SU-DHL-6 (cell line): ENCODE data around the gene KATNAL1.

Experiments used
- EZH2phosphoT487 ChIP-seq: fragments of 200-600 bp; sonication (generic), shearing (Covaris generic); conservative IDR thresholded peaks from 2 replicates; pipeline ENCODE4 v1.6.1; 2018; ENCODE audit warnings: mild to moderate bottlenecking, antibody characterized with exemption, low read length, moderate library complexity, mixed read lengths
- TF ChIP-seq, protein P1 (sequence below): fragments of 200-600 bp; sonication (generic); IDR thresholded peaks from one replicate; pipeline ENCODE4 v1.5.1; 2017; ENCODE audit warnings: antibody characterized with exemption, mild to moderate bottlenecking, low read length, moderate library complexity; ENCODE audit not compliant: insufficient read depth, poor library complexity, severe bottlenecking

GRCh38 chr13:30339738-30340330 lies 32.5 kb upstream of the KATNAL1 start:
- TF ChIP-seq, protein P1, sequence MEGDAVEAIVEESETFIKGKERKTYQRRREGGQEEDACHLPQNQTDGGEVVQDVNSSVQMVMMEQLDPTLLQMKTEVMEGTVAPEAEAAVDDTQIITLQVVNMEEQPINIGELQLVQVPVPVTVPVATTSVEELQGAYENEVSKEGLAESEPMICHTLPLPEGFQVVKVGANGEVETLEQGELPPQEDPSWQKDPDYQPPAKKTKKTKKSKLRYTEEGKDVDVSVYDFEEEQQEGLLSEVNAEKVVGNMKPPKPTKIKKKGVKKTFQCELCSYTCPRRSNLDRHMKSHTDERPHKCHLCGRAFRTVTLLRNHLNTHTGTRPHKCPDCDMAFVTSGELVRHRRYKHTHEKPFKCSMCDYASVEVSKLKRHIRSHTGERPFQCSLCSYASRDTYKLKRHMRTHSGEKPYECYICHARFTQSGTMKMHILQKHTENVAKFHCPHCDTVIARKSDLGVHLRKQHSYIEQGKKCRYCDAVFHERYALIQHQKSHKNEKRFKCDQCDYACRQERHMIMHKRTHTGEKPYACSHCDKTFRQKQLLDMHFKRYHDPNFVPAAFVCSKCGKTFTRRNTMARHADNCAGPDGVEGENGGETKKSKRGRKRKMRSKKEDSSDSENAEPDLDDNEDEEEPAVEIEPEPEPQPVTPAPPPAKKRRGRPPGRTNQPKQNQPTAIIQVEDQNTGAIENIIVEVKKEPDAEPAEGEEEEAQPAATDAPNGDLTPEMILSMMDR, result no peak
- TF ChIP-seq EZH2phosphoT487, result no peak
